ENCODE measurements around the gene SELENOV. TPM values are rescaled to one million over a fixed set of nuclear protein-coding genes. Genes with fewer than 3 reads are reported as not detected.

Gene SELENOV
- total and polyA plus RNA-seq, 12 donors, result not detected

- H3K27ac ChIP-seq, result no peak overlapping the region
- no peak overlapping the region for H3K4me3 ChIP-seq
- no peaks in the 10 kb centered on the region for H3K27me3 ChIP-seq
- 61 to 81% (median 72%) methylated on average over 5 to 6 of the region's 6 CpGs for WGBS, 4 donors
- no peak for DNase-seq
- H3K36me3 ChIP-seq (replicated peaks in 1 of 2), result peaks cover 0 to 11% of the 10 kb centered on the region in 2 donors
- peaks cover 8 to 18% of the 10 kb centered on the region in 2 donors for H3K4me1 ChIP-seq (replicated peaks in 1 of 2)
- no peak for TF ChIP-seq POLR2A (IDR thresholded peaks at IDR 0.05)
- TF ChIP-seq CTCF (IDR thresholded peaks at IDR 0.05), result no peak
- no peaks in the 10 kb centered on the region for H3K9me3 ChIP-seq (replicated peaks in 1 of 3)
- intact Hi-C loops (cut with DNase I), result no loop called here
Measured at GRCh38 chr19:39483141-39483540, 31.8 kb upstream of the SELENOV start.

GRCh38 chr19:39489756-39490155 is 25.2 kb upstream of the SELENOV start:
- Histone ChIP-seq H3K27ac (no peak overlapping the region), H3K9me3 (replicated peaks in 1 of 3) (no peaks in the 10 kb centered on the region), H3K27me3 (no peaks in the 10 kb centered on the region), H3K4me1 (replicated peaks in 1 of 2) (no peaks in the 10 kb centered on the region), H3K4me3 (no peak overlapping the region), H3K36me3 (replicated peaks in 1 of 2) (peaks cover 0 to 44% of the 10 kb centered on the region in 2 donors)
- intact Hi-C loops (cut with DNase I), result no loop called here
- 82 to 85% (median 84%) methylated on average over 5 to 10 of the region's 10 CpGs for WGBS, 4 donors
- TF ChIP-seq CTCF (IDR thresholded peaks at IDR 0.05), result no peak
- TF ChIP-seq POLR2A (IDR thresholded peaks at IDR 0.05), result no peak
- no peak for DNase-seq

- DNase-seq, result no peak
- intact Hi-C loops (cut with DNase I), result no loop called here
- 92 to 98% (median 96%) methylated on average over 6 of the region's 6 CpGs for WGBS, 4 donors
- Histone ChIP-seq H3K27ac (no peak overlapping the region), H3K4me3 (no peak overlapping the region), H3K36me3 (replicated peaks in 1 of 2) (peaks cover 0 to 40% of the 10 kb centered on the region in 2 donors), H3K9me3 (replicated peaks in 1 of 3) (no peaks in the 10 kb centered on the region), H3K27me3 (peaks cover under 1% of the 10 kb centered on the region), H3K4me1 (replicated peaks in 1 of 2) (no peaks in the 10 kb centered on the region)
- TF ChIP-seq POLR2A (IDR thresholded peaks at IDR 0.05) (no peak), CTCF (IDR thresholded peaks at IDR 0.05) (no peak)
Measured at GRCh38 chr19:39492225-39492624, 22.7 kb upstream of the SELENOV start.

- Histone ChIP-seq H3K4me1 (replicated peaks in 1 of 2) (peaks cover 0 to 4% of the 10 kb centered on the region in 2 donors), H3K27me3 (peaks cover 5% of the 10 kb centered on the region), H3K36me3 (replicated peaks in 1 of 2) (peaks cover 0 to 36% of the 10 kb centered on the region in 2 donors), H3K27ac (no peak overlapping the region), H3K4me3 (no peak overlapping the region), H3K9me3 (replicated peaks in 1 of 3) (no peaks in the 10 kb centered on the region)
- intact Hi-C loops (cut with DNase I), result no loop called here
- 77 to 93% (median 88%) methylated on average over 2 to 3 of the region's 3 CpGs for WGBS, 4 donors
- TF ChIP-seq POLR2A (IDR thresholded peaks at IDR 0.05), result no peak
- no peak for DNase-seq
Measured at GRCh38 chr19:39492788-39493187, 22.2 kb upstream of the SELENOV start.

- WGBS, 4 donors, result 84 to 92% (median 86%) methylated on average over 5 of the region's 5 CpGs
- Histone ChIP-seq H3K27ac (no peak overlapping the region), H3K36me3 (replicated peaks in 1 of 2) (peaks cover 0 to 18% of the 10 kb centered on the region in 2 donors), H3K27me3 (peaks cover 24% of the 10 kb centered on the region), H3K4me1 (replicated peaks in 1 of 2) (peaks cover 0 to 11% of the 10 kb centered on the region in 2 donors), H3K9me3 (replicated peaks in 1 of 3) (no peaks in the 10 kb centered on the region), H3K4me3 (no peak overlapping the region)
- no peak for DNase-seq
- intact Hi-C loops (cut with DNase I), result no loop called here
- TF ChIP-seq CTCF (IDR thresholded peaks at IDR 0.05) (no peak), POLR2A (IDR thresholded peaks at IDR 0.05) (no peak)
Measured at GRCh38 chr19:39494661-39495060, 20.3 kb upstream of the SELENOV start.
